GM21447 (cell line): Measurements from ENCODE around the gene ESPN.
"Not testable (repeated sequence)": the region's sequence is repeated elsewhere in the genome, so short reads cannot be mapped to it uniquely, and the experiment has no call there.

ENCODE experiments used
- ATAC-seq: cut with Tn5 transposase; IDR thresholded peaks from one replicate; pipeline ENCODE4 v1.9.1; 2021; ENCODE audit not compliant: unreplicated experiment

The ESPN gene

DNA sequence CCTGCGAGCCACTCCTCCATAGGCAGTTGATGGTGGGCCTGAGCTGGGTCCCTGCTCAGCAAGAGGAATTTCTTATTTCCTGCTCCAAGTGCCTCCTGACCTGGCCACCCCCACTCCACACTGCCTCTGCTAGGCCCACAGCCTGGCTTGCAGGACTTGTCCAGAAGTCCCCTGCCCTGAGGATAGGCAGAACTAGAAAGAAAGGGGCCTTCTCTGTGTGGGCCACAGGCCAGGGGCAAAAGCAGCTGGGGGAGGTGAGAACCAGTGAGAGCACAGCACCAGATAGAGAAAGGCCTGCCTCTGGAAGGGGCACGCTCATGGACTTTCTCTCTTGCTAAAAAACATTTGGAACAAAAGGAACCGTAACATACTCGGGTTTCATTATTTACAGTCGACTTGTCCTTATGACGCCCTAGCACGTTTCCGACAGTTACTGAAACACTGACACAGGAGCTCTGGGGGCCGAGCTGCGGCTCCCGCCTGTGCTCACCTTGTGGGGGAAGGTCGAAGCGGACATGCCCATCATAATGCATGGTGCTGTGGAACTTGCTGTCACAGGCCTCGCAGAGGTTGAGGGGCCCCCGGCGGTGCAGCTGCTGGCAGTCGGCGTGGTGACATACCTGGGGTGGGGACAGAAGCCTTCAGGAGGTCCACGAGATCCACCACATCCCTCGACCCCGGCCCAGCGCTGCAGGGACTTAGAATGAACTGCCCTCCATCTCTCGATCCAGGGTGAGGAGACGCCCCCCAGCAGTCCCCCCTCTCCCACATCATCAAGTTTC lies 52.7 kb downstream of the ESPN start:
- ATAC-seq, result no peak

DNA sequence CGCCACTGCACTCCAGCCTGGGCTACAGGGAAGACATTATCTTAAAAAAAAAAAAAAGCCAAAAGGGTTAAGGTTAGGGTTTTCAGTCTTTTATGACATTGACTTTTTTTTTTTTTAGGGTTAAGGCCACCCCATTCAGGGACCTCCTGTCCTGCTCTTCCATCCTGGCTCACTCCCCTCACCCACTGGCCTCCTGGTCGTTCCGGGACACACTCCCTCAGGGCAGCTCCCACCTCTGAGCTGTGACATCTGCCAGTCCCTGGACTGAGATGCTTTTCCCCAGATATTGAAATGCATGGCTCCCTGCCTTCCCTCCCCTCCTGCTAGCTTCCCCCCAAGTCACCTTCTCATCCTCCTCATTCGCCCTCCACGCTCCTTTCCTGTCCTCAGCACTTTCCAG lies 57.2 kb downstream of the ESPN start:
- no peak for ATAC-seq

DNA sequence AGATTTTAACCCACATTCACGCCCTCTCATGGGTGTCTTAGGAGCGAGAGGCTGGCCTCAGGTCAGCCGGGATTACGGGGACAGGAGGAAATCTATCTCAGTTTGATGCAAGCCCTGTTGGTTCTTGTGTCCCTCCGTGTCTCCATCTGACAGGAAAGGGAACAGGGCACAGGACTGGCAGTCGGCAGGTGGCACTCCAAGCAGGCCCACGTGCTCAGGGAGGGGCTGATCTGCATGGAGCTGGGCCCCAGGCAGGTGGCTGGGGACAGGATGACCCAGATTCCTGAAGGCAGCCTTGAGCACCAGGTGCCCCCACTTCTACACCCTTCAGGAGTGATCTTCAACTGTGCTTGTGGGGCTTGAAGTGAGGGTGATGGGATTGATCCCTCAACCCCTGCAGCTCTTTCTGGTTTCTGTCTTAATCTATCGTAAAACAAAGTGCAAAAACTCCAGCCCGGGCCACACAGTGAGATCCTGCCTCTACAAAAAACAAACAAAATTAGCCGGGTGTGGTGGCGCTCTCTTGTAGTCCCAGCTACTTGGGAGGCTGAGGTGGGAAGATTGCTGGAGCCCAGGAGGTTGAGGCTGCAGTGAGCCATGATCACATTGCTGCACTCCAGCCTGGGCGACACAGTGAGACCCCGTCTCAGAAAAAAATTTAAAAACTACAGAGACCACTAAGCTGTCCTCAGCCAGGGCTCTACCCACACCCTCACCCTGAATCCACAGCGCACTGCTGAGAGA lies 58.6 kb downstream of the ESPN start:
- no peak for ATAC-seq

DNA sequence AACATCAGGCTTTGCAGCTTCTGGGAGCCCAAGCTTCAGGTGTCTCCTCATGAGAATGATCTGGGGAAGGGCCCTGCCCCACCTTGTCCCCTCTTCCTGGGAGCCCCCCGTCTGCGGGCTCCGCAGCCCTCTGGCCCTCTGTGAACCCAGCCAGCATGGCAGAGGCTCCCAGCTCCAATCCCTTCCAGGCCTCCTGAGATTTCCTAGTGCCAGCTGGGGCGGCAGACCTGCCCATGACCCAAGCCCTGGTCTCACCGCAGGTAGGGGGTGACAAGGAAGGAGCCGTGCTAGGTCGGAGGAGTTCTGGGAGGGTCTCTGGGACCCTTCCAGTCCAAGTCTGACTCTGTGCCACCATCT lies 59.2 kb downstream of the ESPN start:
- ATAC-seq, result no peak

DNA sequence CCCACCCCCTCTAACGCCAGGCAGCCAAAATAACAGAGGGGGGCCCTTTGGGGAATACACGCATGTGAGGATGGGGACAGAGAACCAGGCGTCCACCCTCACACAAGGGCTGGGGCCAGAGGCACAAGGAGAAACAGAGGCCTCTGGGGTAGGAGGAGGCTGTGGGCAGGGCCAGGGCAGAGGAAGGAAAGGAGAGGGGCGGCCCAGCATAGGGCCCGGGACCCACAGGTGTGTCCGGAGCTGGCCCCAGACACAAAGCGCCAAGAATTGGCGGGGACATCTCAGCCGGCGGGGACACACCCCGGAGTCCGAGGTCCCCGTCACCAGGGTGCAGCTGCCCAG lies 60.2 kb downstream of the ESPN start:
- ATAC-seq, result no peak

DNA sequence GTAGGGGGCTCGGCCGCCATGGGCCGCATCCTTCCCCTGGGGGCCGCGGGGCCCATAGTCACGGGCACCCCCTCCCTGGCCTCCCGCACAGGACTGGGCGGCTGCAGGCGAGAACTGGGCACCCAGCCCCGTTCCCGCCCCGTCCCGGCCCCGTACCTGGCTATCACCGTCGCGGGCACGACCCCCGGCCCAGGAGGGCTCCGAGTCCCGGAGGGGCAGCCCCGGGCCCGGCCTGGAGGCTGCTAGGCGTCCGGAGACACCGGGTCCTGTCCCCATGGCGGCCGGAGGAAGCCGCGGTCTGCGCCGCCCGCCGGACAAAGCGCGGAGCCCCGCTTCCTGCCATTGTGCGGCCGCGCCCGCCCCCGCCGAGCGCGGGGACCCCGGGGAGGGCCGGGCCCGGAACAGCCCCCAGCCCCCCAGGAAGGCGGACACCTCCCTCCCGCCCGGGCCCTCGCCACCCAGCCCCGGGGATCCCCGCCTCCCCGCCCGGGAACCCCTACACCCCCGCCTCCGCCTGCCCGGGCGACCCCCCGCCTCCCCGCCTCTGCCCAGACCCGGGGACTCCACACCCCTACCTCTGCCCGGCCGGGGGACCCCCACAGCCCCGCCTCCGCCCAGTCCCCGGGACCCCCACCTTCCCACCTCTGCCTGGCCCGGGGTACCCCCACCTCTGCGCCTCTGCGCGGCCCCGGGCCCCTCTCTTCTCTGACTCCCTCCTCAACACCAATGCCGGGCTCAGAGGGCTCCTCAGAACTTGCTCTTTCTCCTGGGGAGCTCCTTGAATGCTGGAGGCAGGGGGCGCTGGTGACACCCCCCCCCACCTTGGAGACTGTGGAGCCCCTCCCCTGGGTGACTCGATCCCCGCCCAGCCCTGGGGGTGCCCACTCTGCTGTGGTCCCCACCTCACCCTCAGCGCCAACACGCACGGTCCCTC lies 60.9 kb downstream of the ESPN start:
- ATAC-seq, result no peak

DNA sequence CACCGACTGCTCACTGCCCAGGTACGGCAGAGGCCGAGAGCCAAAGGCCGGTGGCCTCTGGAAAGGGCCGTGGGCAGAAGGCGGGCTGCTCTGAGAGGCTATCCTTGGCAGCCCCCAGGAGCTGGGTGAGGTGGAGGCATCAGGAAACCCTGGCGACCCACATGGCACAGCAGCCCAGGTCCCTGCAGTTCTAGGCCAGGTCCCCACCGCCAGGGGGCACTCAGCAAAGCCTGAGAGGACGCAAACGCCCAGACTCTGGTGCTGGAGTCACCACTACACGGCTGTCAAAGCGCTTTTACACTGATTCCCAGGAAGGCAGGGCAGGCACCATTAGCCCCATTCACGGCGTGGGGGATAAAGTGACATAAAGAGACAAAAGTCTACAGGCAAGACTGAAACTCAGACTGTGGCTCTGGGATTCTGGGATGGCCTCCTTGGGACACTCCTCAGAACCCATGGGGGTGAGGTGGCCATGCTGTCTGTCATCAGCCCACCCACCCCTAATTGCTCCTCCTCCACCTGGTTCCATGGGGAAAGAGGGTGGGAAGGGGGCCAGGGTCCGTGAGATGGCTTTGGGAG lies 61.9 kb downstream of the ESPN start:
- ATAC-seq, result no peak

DNA sequence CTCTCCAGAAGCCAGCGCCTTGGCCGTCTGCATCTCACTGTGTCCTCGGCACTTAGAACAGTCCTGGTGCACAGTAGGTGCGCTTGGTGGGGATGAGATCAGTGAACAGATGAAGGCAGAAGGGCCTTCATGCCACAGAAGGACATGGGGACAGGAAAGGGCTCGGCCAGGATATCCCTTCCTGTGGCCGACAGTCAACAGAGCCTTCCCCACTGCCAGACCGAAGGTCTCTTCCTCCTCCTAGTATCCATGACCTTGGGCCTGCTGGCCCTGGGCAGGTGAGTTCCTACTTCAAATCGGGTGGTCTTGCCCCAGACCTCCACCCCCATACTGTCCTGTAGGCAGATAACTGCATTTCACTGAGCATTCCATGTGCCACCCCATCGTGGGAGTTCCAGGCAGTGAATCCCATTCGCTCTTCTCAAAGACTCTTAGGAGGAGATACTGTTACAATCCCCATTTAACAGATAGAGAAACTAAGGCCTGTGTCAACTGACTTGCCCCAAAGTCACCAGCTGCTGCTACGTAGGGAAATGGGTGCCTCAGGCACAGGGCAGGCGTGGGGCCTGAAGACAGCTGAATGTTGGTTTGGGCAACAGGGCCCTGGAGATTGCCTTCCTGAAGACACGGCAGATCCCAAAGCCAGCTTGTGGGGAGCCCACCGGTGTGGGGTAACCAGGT lies 63.4 kb downstream of the ESPN start:
- ATAC-seq, result no peak

DNA sequence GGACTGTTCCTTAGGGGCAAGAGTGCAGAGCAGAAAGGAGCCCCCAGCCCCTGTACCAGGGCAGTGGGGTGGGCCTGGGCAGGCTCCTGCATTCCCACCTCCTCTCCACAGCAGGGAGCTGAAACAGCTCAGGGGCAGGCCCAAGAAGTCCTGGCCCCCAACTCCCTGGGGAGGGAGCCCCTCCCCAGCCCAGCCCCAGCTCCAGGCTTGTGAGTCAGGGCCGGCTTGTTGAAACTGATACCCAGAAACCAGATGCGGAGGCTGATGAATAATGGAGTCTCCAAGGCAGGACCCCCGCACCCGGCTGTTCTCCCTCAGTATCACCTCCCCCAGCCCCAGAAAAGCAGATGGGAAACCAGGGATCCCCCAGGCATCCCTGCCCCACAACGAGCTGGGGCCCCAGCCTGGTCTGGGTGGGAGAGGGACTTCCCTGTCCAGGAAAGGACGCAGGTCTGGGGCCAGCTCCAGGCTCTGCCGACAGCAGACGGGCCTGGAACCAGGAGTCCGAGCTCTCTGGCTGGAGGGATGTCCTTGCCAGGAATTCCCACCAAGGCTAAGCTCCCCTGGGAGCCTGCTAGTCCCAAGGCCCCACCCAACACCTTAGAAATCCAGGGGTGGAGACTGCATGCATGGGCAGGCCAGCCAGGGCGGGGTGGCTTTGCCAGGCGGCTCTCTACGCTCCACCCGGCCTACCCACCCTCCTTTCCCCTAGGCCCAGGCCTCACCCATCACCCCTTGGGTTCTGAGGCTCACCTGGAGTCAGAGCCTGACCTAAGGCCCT lies 64.2 kb downstream of the ESPN start:
- ATAC-seq, result no peak

DNA sequence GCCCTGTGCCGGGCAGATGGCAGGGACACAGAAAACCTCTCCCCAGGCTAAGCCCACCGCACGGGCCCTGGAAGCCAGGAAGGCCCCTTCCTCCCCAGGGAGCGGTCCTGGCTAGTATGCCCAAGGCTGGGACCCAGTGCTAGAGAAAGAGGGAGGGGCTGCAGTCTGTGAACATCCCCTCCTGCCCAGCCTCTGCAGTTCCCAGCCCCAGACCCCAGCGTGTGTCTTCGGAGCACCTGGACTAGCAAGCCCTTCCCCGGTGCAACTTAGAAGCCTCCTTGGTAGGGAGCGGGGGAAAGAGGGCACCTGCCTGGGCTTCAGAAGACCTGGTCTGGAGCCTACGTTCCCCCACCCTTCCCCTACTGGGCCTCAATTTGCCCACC lies 64.8 kb downstream of the ESPN start:
- ATAC-seq, result no peak

DNA sequence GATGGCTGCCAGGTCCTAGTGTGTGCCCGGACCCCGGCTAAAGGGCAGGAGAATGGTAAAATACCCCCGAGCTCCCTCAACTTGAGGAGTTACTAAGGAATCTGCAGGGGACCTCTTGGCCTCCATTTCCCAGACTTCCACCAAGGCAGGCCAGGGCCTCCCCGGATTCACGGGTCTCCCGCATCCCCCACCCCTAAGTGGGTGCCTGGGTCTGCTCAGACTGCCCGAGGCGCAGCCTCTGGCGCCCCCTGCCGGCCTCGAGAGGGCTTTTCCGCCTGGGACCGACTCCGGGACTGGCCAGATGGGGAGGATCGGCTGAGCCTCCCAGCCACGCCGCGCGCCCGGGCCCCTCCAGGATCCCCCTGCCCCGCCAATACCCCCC lies 65.2 kb downstream of the ESPN start:
- ATAC-seq, result peak; percentile 68

DNA sequence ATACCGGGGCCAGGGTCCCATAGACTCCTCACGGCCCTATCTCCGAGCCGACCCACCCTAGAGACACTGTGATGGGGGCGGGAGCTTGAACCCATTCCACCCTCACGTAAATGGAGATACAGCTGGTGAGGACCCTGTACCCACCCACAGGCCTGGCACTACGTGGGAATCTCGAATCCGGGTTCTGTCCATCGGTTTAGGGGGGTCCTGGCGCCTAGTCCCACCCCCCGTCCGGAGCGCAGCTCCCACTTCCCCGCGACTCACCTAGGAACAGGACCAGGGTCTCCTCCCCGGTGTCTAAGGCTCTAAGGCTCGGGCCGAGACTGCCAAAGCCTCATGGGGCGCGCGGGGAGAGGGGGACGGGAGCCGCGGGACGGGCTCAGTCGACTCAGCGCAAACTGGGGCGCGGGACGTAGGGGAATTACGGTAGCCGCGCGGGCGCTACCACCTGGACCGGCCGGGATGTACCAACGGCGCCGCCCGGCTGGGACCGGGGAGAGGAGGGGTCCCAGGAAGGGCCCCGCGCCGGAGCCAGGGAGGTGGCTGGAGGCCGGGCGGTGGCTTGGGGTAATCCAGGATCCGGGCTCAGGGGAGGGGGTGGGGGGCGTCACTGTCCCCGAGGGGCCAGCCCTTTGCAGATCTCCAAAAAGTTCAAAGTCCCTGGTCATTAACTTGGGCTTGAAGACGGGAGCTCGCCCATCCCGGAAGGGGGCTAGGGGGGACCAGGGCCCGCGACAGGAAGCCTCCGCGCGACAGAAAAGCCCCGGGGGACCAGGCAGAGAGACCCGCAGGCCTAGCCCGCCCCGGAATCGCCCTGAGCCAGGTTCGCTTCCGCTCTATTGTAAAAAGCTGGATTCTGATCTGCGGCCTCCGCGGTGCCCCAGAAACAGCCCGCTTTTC lies 65.9 kb downstream of the ESPN start:
- peak; percentile 65 for ATAC-seq

DNA sequence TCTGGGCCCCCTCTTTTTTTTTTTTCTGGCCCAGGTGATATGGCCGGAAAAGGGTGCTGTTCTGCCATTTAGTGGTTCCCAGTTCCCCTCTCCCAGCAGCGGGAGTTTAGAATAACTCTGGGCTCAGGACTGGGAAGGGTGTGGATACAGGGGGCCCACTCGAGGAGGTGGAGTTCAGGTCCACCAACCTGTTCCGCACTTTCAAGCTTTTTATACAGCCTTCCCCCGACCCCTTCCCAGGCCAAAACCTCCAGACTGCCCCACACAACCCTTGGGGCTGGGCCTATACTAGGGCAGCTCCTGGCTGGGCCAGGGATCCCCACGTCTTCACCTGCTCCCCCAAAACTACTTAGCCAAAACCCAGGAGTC lies 66.5 kb downstream of the ESPN start:
- no peak for ATAC-seq

DNA sequence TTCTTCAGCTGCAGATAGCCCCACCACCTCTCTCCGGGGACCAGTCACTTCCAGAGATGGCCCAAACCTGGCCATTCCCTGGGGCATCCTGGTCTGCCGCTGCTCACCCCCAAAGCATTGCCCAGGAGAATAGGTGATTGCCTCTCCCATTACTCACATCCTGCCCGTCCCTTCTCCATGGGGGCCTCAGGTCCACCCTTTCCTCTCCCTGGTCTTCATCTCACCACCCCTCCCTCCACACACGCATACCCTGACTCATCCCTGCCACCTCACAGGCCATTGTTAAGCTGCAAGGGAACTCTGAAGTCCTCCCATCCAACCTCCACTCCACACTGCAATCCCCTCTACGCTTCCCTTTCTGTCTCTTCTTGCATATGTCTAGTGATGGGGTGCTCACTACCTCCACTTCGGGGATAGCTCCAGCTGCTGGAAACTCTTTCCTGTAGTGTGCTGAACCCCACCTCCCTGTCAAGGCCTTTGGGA lies 66.9 kb downstream of the ESPN start, which contains the start of gene PLEKHG5:
PLEKHG5 (minus strand) TSS at position 188 of the 483 bp plus-strand sequence. CDS start 14,096 bp downstream, outside the sequence.
- ATAC-seq, result no peak

DNA sequence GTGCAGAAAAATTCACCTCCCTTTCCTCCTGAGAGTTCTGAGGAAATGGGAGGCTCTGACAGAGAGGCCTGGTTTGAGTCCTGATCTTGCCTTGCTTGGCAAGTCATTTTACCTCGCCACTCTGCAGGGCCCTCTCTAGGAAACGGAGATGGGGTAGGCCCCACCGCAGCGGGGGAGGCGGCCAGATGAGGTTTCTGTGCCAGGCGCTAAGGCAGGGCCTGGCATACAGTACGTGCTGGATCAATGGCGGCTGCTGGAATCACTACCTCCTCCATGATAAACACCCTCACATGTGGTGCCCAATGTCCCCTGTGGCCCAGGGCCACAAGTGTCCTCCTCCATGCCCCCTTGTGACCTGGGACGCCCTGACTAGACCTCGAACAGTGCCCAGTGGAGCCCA lies 67.4 kb downstream of the ESPN start:
- no peak for ATAC-seq

DNA sequence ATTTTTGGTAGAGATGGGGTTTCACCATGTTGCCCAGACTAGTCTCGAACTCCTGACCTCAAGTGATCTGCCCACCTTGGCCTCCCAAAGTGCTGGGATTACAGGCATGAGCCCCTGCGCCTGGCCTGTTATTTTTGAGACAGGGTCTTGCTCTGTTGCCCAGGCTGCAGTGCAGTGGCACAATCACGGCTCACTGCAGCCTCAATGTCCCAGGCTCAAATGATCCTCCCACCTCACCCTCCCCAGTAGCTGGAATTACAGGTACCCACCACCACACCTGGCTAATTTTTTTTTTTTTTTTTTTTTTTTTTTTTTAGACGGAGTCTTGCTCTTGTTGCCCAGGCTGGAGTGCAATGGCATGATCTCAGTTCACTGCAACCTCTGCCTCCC lies 69.3 kb downstream of the ESPN start:
- ATAC-seq, result not testable (repeated sequence)

DNA sequence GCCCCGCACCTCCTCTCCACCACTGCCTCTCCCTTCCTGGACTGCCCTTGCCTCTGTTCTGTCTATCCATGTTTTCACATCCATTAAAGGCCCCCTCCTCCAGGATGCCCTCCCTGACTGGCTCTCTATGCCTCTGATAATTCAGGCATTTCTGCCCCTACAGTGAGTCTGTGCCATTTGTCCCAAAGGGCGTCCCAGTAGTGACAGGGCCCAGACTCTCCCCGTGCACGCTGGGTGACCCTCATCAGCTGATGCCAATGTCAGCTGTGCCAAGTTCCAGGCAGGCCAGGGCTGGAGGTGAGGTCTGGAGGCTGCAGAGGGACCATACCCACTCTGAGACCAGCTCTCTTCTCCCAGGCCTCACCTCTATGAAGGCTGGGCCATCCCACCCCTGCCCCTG lies 70.1 kb downstream of the ESPN start:
- ATAC-seq, result no peak

DNA sequence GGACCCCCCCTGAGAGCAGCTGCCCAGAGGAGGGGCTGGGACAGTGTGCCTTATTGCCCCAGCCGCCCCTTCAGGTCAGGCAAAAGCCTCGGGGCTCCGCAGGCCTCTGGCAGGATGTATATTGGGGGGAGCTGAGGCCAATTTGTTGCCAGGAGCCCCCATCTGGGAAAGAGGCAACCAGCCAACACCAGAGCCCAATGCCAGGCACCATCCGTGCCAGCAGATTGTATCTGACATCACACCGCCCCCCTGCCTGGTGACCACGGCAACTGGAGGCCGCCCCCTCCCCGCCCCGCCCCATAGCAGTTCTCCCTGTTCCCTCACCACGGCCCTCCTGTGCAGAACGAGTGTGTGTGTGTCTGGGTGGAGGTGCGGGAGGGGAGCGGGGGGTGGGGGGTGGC lies 70.5 kb downstream of the ESPN start:
- ATAC-seq, result no peak
